Measurements from ENCODE around the gene POPDC2. TPM values are rescaled to one million over a fixed set of nuclear protein-coding genes. Genes with fewer than 3 reads are reported as not detected.
"Not testable (repeated sequence)": the region's sequence is repeated elsewhere in the genome, so short reads cannot be mapped to it uniquely, and the experiment has no call there.

POPDC2 gene
- total RNA-seq, 2 donors from 2014 or later = 1.3 to 26.3 TPM

DNA sequence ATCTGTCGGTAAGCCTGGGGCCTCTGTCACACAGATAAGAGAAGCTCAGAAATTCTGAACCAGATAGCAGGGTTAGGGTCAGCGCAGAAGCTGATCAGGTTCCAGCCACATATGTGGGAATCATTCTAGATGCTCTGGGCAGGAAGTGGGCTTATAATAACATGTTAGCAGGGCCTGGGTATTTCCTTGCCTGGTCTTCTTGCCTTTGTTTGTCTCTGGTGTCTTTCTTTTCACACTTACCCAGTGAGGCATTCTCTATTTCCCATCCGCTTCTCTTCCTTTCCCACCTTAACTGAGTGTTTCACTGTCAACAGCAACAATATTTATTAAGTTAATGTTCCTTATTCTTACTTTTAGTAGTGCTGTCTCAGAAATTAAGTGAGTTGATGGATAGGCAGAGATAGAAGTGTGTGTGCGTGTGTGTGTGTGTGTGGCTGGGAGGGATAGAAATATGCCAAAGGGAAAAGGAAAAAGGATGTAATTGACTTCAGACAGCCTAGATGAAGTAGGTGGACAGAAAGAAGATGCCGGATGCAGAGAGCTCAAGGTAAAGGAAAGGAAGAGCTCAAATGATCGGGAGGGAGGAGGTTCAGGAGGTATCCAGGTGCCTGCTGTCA is 60.7 kb downstream of the POPDC2 start:
- intact Hi-C loops (cut with DNase I) = no loop called here
- H3K27ac ChIP-seq = no peak overlapping the region
- no peaks in the 10 kb centered on the region for H3K9me3 ChIP-seq
- H3K4me3 ChIP-seq = no peak overlapping the region
- no peaks in the 10 kb centered on the region for H3K27me3 ChIP-seq
- no peak for DNase-seq
- H3K36me3 ChIP-seq = no peaks in the 10 kb centered on the region
- no peaks in the 10 kb centered on the region for H3K4me1 ChIP-seq
- TF ChIP-seq, protein P1, sequence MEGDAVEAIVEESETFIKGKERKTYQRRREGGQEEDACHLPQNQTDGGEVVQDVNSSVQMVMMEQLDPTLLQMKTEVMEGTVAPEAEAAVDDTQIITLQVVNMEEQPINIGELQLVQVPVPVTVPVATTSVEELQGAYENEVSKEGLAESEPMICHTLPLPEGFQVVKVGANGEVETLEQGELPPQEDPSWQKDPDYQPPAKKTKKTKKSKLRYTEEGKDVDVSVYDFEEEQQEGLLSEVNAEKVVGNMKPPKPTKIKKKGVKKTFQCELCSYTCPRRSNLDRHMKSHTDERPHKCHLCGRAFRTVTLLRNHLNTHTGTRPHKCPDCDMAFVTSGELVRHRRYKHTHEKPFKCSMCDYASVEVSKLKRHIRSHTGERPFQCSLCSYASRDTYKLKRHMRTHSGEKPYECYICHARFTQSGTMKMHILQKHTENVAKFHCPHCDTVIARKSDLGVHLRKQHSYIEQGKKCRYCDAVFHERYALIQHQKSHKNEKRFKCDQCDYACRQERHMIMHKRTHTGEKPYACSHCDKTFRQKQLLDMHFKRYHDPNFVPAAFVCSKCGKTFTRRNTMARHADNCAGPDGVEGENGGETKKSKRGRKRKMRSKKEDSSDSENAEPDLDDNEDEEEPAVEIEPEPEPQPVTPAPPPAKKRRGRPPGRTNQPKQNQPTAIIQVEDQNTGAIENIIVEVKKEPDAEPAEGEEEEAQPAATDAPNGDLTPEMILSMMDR (IDR thresholded peaks at IDR 0.05) = no peak
- H3K9ac ChIP-seq (ENCODE audit: low read depth in 2 of 2, low read length in 2 of 2) = no peak overlapping the region

DNA sequence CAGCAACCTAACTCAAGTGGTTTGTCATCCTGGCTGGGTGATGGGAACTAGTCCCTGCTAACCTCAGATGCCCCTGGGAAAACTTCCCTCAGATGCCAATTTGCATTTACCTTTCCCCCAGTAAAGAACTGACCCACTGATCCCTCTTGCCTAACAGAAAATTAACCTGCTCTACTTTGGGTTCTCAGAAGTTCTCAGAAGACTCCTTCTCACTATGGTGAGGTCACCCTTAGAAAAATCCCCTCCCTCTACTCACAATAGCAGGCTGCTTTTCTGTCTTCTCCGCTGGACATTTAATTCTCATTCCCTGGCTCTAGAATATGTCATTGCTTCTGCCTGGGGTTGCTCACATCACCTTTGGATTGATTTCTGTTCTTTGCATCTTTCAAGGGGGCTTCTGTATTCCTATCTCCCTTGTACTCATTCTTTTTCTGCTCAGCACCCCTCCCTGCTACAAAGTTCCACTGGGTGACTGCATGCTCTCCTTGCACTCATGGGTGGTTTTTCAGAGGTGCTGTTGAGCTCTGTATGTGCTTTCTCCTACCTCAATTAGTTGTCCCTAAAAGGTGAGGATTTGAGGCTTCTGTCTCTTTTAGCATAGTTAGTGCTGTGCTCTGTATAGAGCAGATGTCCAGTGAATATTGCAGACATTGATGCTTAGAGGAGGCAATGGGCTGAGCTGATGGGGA is 61.8 kb downstream of the POPDC2 start:
- Histone ChIP-seq H3K27ac (no peak overlapping the region), H3K9me3 (no peaks in the 10 kb centered on the region), H3K27me3 (no peaks in the 10 kb centered on the region), H3K4me1 (no peaks in the 10 kb centered on the region), H3K36me3 (no peaks in the 10 kb centered on the region), H3K9ac (ENCODE audit: low read depth in 2 of 2, low read length in 2 of 2) (no peak overlapping the region), H3K4me3 (no peak overlapping the region)
- intact Hi-C loops (cut with DNase I) = no loop called here
- TF ChIP-seq, protein P1 (IDR thresholded peaks at IDR 0.05) = no peak
- DNase-seq = no peak

DNA sequence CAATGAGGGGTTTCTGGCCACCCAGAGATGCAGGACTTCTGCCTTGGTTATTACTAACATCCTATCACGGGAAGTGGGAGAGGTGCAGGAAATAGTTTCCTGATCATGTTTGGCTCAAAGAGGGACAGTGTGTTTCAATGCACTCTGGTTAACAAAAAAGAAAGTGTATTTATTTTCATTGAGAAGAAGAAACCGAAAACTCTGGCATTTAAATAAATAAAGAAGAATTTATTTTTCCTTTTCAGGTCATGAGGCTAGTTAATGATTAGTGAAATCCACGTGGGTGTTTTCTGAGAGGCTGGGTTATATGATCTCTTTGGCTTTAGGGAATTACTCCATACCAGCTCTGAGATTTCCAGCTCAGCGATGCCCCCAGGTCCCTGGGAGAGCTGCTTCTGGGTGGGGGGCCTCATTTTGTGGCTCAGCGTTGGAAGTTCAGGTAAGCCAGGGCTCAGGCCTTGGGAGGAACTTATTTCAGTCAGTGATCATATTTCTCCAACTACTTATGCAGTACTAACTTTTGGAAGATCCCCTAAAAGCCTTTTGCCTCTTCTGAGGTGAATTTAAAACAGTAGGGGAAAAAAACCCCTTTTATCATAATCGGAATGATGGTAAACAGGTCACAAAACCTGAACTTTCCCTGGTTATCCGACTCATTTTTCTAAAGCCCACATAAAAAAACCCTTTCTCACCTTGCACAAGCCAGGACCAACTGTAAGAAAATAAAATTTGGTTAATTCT is 62.7 kb downstream of the POPDC2 start, which contains the start of gene PLA1A:
PLA1A (plus strand) TSS at position 338 of the 741 bp plus-strand sequence; CDS start at position 367, 29 bp downstream.
- Histone ChIP-seq H3K9ac (ENCODE audit: low read depth in 2 of 2, low read length in 2 of 2) (no peak within 1 kb of the TSS), H3K4me1 (no peaks in the 10 kb centered on the region), H3K9me3 (no peaks in the 10 kb centered on the region), H3K4me3 (no peak within 1 kb of the TSS), H3K27ac (no peak within 1 kb of the TSS), H3K36me3 (no peaks in the 10 kb centered on the region), H3K27me3 (no peaks in the 10 kb centered on the region)
- intact Hi-C loops (cut with DNase I) = no loop called here
- TF ChIP-seq, protein P1 (IDR thresholded peaks at IDR 0.05) = no peak
- DNase-seq = no peak

DNA sequence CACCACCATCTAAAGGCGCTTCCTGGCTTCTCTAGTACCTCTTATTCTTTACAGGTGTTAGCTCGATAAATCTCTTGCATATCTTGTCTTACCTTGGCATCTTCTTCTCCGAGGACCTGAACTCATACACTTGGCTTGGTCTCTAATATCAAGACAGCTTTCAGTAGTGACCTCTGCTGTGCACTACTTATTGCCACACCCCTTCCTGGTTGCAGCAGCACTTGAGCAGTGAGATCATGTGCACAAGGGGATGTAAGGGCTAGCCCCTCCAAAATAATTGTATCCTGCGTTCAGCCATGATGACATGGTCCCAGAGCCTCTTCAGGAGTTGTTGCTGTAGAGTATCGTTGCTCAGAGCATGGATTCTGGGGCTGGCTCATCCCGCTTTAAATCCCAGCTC is 64.0 kb downstream of the POPDC2 start:
- H3K9ac ChIP-seq (ENCODE audit: low read depth in 2 of 2, low read length in 2 of 2) = no peak overlapping the region
- H3K4me1 ChIP-seq = no peaks in the 10 kb centered on the region
- H3K4me3 ChIP-seq = no peak overlapping the region
- intact Hi-C loops (cut with DNase I) = no loop called here
- TF ChIP-seq, protein P1 (IDR thresholded peaks at IDR 0.05) = no peak
- H3K27ac ChIP-seq = no peak overlapping the region
- no peaks in the 10 kb centered on the region for H3K9me3 ChIP-seq
- H3K36me3 ChIP-seq = no peaks in the 10 kb centered on the region
- no peak for DNase-seq
- H3K27me3 ChIP-seq = no peaks in the 10 kb centered on the region

DNA sequence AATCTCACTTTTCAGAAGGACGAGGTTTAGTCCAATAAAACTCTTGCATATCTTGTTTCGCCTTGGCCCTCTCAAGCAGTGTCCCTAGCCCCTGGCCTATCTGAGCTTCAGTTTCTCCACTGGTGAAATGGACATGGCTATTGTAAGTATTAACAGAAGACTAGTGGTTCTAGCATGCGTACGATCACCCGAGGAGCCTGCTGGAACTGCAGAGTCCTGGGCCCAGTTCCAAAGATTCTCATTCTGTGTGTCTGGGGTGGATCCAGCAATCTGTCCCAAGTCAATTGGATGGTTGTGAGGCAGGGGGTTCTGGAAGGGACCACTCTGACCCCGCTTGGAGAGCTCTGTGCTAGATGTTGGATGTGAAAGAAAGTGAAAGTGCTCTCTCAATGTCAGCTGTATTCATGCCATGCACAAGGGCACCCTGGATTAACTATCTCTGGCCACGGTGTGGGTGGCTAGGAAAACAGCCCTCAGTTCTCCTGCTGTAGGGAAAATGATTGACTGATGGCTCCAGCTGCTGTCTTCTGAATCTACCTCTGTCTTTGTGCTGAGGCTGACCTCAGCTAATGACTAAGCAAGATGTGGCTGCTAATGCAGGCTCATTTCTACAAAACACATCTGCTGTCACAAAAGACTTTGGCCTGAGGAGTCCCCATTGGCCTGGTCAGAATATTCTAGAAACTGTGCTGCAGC is 64.6 kb downstream of the POPDC2 start:
- H3K27me3 ChIP-seq = no peaks in the 10 kb centered on the region
- no peak for DNase-seq
- H3K4me1 ChIP-seq = no peaks in the 10 kb centered on the region
- H3K9ac ChIP-seq (ENCODE audit: low read depth in 2 of 2, low read length in 2 of 2) = no peak overlapping the region
- H3K27ac ChIP-seq = no peak overlapping the region
- H3K36me3 ChIP-seq = no peaks in the 10 kb centered on the region
- H3K4me3 ChIP-seq = no peak overlapping the region
- no peaks in the 10 kb centered on the region for H3K9me3 ChIP-seq
- TF ChIP-seq, protein P1 (IDR thresholded peaks at IDR 0.05) = no peak
- intact Hi-C loops (cut with DNase I) = no loop called here

DNA sequence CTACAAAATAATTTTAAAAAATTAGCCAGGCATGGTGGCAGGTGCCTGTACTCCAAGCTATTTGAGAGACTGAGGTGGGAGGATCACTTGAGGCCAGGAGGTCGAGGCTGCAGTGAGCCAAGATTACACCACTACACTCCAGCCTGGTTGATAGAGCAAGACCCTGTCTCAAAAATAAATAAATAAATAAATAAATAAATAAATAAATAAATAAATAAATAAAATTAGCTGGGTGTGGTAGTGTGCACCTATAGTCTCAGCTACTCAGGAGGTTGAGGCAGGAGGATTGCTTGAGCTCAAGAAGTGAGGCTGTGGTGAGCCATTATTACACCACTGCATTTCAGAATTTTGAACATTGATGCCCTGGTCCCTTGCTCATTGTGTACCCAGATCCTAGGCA is 65.5 kb downstream of the POPDC2 start:
- H3K9ac ChIP-seq (ENCODE audit: low read depth in 2 of 2, low read length in 2 of 2); H3K4me1 ChIP-seq; H3K9me3 ChIP-seq; H3K27me3 ChIP-seq; H3K27ac ChIP-seq; H3K4me3 ChIP-seq; intact Hi-C loops (cut with DNase I); H3K36me3 ChIP-seq; DNase-seq: not testable (repeated sequence)

All from colonic mucosa (tissue), 4 donors.